ENCODE data around the gene MDFI. TPM values are rescaled to one million over a fixed set of nuclear protein-coding genes. Genes with fewer than 3 reads are reported as not detected.
"Not testable (repeated sequence)": the region's sequence is repeated elsewhere in the genome, so short reads cannot be mapped to it uniquely, and the experiment has no call there.

The MDFI gene
- polyA plus RNA-seq, 1 donor: 22.1 TPM

DNA sequence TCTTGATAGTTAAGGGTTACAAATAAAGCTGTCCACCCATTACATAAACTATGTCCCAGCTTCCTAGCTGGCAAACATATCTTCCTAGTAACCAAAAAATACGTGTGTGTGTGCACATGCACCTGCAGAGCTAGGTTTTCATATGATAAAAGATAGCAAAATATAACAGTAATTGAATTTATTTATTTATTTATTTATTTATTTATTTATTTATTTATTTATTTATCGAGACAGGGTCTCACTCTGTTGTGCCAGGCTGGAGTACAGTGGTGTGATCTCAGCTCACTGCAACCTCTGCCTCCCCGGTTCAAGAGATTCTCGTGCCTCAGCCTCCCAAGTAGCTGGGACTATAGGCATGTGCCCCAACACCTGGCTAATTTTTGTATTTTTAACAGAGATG is 19.1 kb upstream of the MDFI start:
- not testable (repeated sequence) for H3K27me3 ChIP-seq (ENCODE audit: control insufficient read depth, insufficient read depth, low read length); H3K36me3 ChIP-seq (ENCODE audit: control insufficient read depth, insufficient read depth, low read length); H3K4me1 ChIP-seq (ENCODE audit: control insufficient read depth, insufficient read depth, low read length); H3K27ac ChIP-seq (ENCODE audit: low read length); DNase-seq; H3K9me3 ChIP-seq (ENCODE audit: control insufficient read depth, low read depth, low read length); H3K4me3 ChIP-seq (ENCODE audit: low read length)
- WGBS (ENCODE audit: insufficient coverage, low lambda C conversion rate): 33% methylated on average over 1 of the region's 4 CpGs

DNA sequence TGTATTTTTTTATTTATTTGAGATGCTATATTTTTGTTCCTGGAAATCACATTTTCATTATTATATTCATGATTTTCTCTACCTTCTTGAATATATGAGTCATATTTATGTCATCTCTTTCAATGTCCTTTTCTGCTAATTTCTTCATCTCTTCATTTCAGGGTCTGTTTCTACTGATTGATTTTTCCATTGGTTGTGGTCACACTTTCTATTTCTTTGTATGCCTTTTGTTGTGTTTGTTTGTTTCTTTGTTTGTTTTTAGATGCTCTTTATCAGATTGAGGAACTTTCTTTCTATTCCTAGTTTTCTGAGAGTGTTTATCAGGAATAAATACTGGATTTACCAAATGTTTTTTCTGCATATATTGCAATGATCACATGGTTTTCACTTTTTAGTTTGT is 16.9 kb upstream of the MDFI start:
- Histone ChIP-seq H3K36me3 (ENCODE audit: control insufficient read depth, insufficient read depth, low read length) (no peaks in the 10 kb centered on the region), H3K27me3 (ENCODE audit: control insufficient read depth, insufficient read depth, low read length) (no peaks in the 10 kb centered on the region), H3K9me3 (ENCODE audit: control insufficient read depth, low read depth, low read length) (no peaks in the 10 kb centered on the region), H3K4me3 (ENCODE audit: low read length) (no peak overlapping the region), H3K4me1 (ENCODE audit: control insufficient read depth, insufficient read depth, low read length) (no peaks in the 10 kb centered on the region), H3K27ac (ENCODE audit: low read length) (no peak overlapping the region)
- DNase-seq: no peak

DNA sequence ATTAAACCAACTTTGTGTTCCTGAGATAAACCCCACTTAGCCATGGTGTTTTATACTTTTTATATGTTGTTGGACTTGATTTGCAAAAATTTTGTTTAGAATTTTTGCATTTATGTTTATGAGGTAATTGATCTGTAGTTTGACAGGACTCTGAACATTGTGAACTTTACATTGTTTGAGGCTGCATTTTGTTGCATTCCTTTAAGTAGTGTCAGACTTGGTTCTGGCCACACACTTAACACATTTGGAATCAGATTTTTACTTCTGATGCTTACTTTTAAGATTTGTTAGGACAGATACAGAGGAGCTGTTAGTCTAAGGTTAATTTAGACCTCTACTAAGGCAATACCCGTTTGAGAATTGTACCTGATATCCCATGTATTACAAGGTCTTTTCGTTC is 16.5 kb upstream of the MDFI start:
- H3K4me3 ChIP-seq (ENCODE audit: low read length): no peak overlapping the region
- no peak overlapping the region for H3K27ac ChIP-seq (ENCODE audit: low read length)
- no peaks in the 10 kb centered on the region for H3K36me3 ChIP-seq (ENCODE audit: control insufficient read depth, insufficient read depth, low read length)
- no peaks in the 10 kb centered on the region for H3K27me3 ChIP-seq (ENCODE audit: control insufficient read depth, insufficient read depth, low read length)
- H3K4me1 ChIP-seq (ENCODE audit: control insufficient read depth, insufficient read depth, low read length): no peaks in the 10 kb centered on the region
- DNase-seq: no peak
- H3K9me3 ChIP-seq (ENCODE audit: control insufficient read depth, low read depth, low read length): no peaks in the 10 kb centered on the region
- WGBS (ENCODE audit: insufficient coverage, low lambda C conversion rate): no CpG with 5 or more reads among the region's 2 CpGs

DNA sequence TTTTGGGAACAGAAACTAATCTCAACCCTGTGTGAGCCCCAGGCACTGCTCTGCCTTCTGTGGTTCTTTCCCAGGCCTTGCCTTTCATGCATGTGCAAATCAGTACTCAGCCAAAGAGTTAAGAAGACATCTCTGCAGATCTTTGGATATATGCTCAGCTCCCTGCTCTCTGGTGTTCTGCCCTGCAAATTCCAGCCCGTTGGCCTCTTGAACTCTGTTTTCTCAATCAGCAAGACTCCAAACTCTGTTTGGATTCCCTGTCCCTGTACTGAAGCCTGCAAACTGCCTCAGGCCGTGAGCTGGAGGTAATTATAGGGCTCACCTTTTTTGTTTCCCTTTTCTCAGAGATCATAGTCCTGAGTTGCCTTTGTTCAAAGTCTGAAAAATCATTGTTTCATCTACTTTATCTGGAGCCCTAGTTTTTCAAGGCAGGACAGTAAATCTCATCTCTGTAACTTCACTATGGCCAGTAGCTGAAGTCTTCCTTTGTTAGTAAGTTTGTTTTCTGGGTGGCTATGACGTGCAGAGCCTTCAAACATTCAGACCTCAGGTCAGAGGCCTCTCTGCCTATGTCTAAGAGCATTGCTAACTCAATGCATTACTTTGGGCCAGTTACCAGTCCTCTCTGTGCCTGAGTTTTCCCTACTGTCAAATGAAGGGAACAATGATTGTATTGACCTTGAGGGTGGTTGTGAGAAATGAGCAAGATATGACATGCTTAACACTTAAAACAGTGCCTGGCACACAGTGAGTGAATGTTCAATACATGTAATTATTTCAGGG is 15.9 kb upstream of the MDFI start:
- no peaks in the 10 kb centered on the region for H3K4me1 ChIP-seq (ENCODE audit: control insufficient read depth, insufficient read depth, low read length)
- DNase-seq: peak in 1 of 2 donors; percentile 30
- no CpG with 5 or more reads among the region's 3 CpGs for WGBS (ENCODE audit: insufficient coverage, low lambda C conversion rate)

DNA sequence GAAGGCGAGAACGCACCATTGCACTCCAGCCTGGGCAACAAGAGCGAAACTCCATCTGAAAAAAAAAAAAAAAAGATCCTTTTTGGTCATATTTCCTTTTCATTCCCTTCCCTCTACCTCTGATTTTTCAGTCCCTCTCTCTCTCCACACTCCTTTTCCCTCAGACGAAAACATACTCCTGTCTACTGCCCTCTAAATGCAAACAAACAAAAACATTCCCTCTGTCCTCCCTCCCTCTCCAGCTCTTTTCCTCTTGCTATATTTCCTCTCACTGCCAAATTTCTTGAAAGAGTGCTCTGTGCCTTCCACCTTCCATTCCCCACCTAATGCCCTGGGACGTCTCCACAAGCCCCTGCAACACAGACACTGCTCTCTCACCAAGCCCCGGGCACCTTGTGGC is 14.9 kb upstream of the MDFI start:
- Histone ChIP-seq H3K4me1 (ENCODE audit: control insufficient read depth, insufficient read depth, low read length) (no peaks in the 10 kb centered on the region), H3K36me3 (ENCODE audit: control insufficient read depth, insufficient read depth, low read length) (no peaks in the 10 kb centered on the region), H3K27me3 (ENCODE audit: control insufficient read depth, insufficient read depth, low read length) (no peaks in the 10 kb centered on the region), H3K4me3 (ENCODE audit: low read length) (no peak overlapping the region), H3K27ac (ENCODE audit: low read length) (no peak overlapping the region), H3K9me3 (ENCODE audit: control insufficient read depth, low read depth, low read length) (no peaks in the 10 kb centered on the region)
- 89% methylated on average over 3 of the region's 6 CpGs for WGBS (ENCODE audit: insufficient coverage, low lambda C conversion rate)
- DNase-seq: no peak

More for the DNA sequence above, 15.9 kb upstream of the MDFI start:
- Histone ChIP-seq H3K27me3 (ENCODE audit: control insufficient read depth, insufficient read depth, low read length) (no peaks in the 10 kb centered on the region), H3K27ac (ENCODE audit: low read length) (no peak overlapping the region), H3K9me3 (ENCODE audit: control insufficient read depth, low read depth, low read length) (no peaks in the 10 kb centered on the region), H3K36me3 (ENCODE audit: control insufficient read depth, insufficient read depth, low read length) (no peaks in the 10 kb centered on the region), H3K4me3 (ENCODE audit: low read length) (no peak overlapping the region)

DNA sequence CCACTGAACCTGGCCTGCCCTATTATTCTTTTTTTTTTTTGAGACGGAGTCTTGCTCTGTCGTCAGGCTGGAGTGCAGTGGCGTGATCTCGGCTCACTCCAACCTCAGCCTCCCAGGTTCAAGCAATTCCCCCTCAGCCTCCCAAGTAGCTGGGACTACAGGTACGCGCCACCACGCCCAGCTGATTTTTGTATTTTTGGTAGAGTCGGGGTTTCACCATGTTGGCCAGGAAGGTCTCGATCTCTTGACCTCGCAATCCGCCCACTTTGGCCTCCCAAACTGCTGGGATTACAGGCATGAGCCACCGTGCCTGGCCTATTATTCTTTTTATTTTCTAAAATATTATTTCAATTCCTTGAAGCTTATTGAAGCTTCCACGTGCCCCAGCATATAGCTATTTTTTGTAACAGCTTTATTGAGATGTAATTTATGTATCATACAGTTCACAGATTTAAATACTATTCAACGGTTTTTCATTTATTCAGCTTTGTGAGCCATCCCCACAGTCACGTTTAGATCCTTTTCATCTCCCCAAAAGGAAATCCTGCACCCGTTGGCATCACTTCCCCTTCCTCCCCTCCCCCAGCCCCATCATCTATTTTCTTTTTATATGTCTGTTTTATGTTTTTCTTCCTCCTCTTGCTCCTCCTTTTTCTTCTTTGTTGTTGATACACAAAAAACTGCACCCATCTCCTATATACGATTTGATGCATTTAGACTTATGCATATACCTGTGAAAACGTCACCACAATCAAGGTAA is 13.5 kb upstream of the MDFI start:
- no peaks in the 10 kb centered on the region for H3K36me3 ChIP-seq (ENCODE audit: control insufficient read depth, insufficient read depth, low read length)
- no peaks in the 10 kb centered on the region for H3K9me3 ChIP-seq (ENCODE audit: control insufficient read depth, low read depth, low read length)
- no peak for DNase-seq
- no peak overlapping the region for H3K4me3 ChIP-seq (ENCODE audit: low read length)
- WGBS (ENCODE audit: insufficient coverage, low lambda C conversion rate): 100% methylated on average over 4 of the region's 18 CpGs
- H3K27me3 ChIP-seq (ENCODE audit: control insufficient read depth, insufficient read depth, low read length): peaks cover 3% of the 10 kb centered on the region
- no peak overlapping the region for H3K27ac ChIP-seq (ENCODE audit: low read length)
- H3K4me1 ChIP-seq (ENCODE audit: control insufficient read depth, insufficient read depth, low read length): no peaks in the 10 kb centered on the region

GRCh38 chr6:41625442-41625841 is 12.8 kb upstream of the MDFI start:
- no peaks in the 10 kb centered on the region for H3K9me3 ChIP-seq (ENCODE audit: control insufficient read depth, low read depth, low read length)
- no peak overlapping the region for H3K4me3 ChIP-seq (ENCODE audit: low read length)
- no peak overlapping the region for H3K27ac ChIP-seq (ENCODE audit: low read length)
- WGBS (ENCODE audit: insufficient coverage, low lambda C conversion rate): 50% methylated on average over 1 of the region's 6 CpGs
- no peaks in the 10 kb centered on the region for H3K36me3 ChIP-seq (ENCODE audit: control insufficient read depth, insufficient read depth, low read length)
- H3K27me3 ChIP-seq (ENCODE audit: control insufficient read depth, insufficient read depth, low read length): peaks cover 3% of the 10 kb centered on the region
- DNase-seq: peak in 1 of 2 donors; percentile 18
- H3K4me1 ChIP-seq (ENCODE audit: control insufficient read depth, insufficient read depth, low read length): no peaks in the 10 kb centered on the region

- no CpG with 5 or more reads among the region's 4 CpGs for WGBS (ENCODE audit: insufficient coverage, low lambda C conversion rate)
- no peak for DNase-seq
- no peaks in the 10 kb centered on the region for H3K9me3 ChIP-seq (ENCODE audit: control insufficient read depth, low read depth, low read length)
Observed at GRCh38 chr6:41626022-41626421, 12.2 kb upstream of the MDFI start.

DNA sequence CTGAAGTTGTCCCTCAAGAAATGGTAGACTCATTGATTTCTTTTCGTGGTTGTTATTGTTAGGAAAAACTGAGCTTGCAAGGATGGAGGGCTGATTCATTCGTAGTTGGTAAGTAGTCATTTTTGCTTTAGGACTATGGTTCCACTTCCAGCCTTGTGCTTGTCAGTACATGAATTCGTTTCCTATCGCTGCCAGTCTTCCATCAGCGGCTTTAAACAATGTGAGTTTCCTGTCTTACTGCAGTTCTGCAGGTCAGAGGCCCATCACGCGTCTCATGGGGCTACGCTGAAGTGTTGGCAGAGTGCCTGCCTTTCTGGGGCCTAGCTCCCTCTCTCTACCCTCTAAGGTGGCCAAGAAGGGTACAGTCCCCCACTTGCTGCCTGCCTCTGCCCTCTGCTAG is 11.4 kb upstream of the MDFI start:
- DNase-seq: no peak
- no peak overlapping the region for H3K27ac ChIP-seq (ENCODE audit: low read length)
- 100% methylated on average over 1 of the region's 8 CpGs for WGBS (ENCODE audit: insufficient coverage, low lambda C conversion rate)
- peaks cover 8% of the 10 kb centered on the region for H3K27me3 ChIP-seq (ENCODE audit: control insufficient read depth, insufficient read depth, low read length)
- no peaks in the 10 kb centered on the region for H3K4me1 ChIP-seq (ENCODE audit: control insufficient read depth, insufficient read depth, low read length)
- H3K9me3 ChIP-seq (ENCODE audit: control insufficient read depth, low read depth, low read length): no peaks in the 10 kb centered on the region
- H3K4me3 ChIP-seq (ENCODE audit: low read length): no peak overlapping the region
- H3K36me3 ChIP-seq (ENCODE audit: control insufficient read depth, insufficient read depth, low read length): no peaks in the 10 kb centered on the region

More at GRCh38 chr6:41626022-41626421, 12.2 kb upstream of the MDFI start:
- no peaks in the 10 kb centered on the region for H3K36me3 ChIP-seq (ENCODE audit: control insufficient read depth, insufficient read depth, low read length)
- H3K4me3 ChIP-seq (ENCODE audit: low read length): no peak overlapping the region
- peaks cover 5% of the 10 kb centered on the region for H3K27me3 ChIP-seq (ENCODE audit: control insufficient read depth, insufficient read depth, low read length)
- H3K4me1 ChIP-seq (ENCODE audit: control insufficient read depth, insufficient read depth, low read length): no peaks in the 10 kb centered on the region
- H3K27ac ChIP-seq (ENCODE audit: low read length): no peak overlapping the region

GRCh38 chr6:41629128-41629527 is 9.1 kb upstream of the MDFI start:
- no peaks in the 10 kb centered on the region for H3K4me1 ChIP-seq (ENCODE audit: control insufficient read depth, insufficient read depth, low read length)
- no CpG with 5 or more reads among the region's 2 CpGs for whole genome bisulfite sequencing (ENCODE audit: insufficient coverage, low lambda C conversion rate)
- no peak for DNase-seq
- no peaks in the 10 kb centered on the region for H3K9me3 ChIP-seq (ENCODE audit: control insufficient read depth, low read depth, low read length)
- H3K27me3 ChIP-seq (ENCODE audit: control insufficient read depth, insufficient read depth, low read length): peaks cover 11% of the 10 kb centered on the region
- H3K4me3 ChIP-seq (ENCODE audit: low read length): no peak overlapping the region
- H3K36me3 ChIP-seq (ENCODE audit: control insufficient read depth, insufficient read depth, low read length): no peaks in the 10 kb centered on the region
- H3K27ac ChIP-seq (ENCODE audit: low read length): no peak overlapping the region

Data from large intestine (tissue), 3 donors.